Right ventricle myocardium inferior (tissue), 1 donor: Measurements from ENCODE around the gene TEKTIP1. TPM values are rescaled to one million over a fixed set of nuclear protein-coding genes. Genes with fewer than 3 reads are reported as not detected.
"Not testable (repeated sequence)": the region's sequence is repeated elsewhere in the genome, so short reads cannot be mapped to it uniquely, and the experiment has no call there.

Experiments
- ATAC-seq: fragments of 200-7000 bp; cut with Tn5 transposase; one replicate; pipeline ENCODE4 v1.9.1; 2020; ENCODE audit warnings: mild to moderate bottlenecking, moderate library complexity
- DNase-seq: peaks from one replicate; pipeline ENCODE4 v3.0.0; 2021; ENCODE audit errors: missing footprints
- intact Hi-C: fragments of 100-400 bp; cut with DNase I; formaldehyde crosslinking; loops from one replicate; pipeline ENCODE4 v1.11.0; 2022
- total RNA-seq: library from RNA; stranded (reverse); fragmentation: NEBNext Ultra II Directional; extraction: Animal tissue kit (Norgen Biotek cat#: 25700); gene quantifications from one replicate; pipeline ENCODE4 v1.2.1, GENCODE V29; 2021
- donor health status: DM: no; HTN: yes; CAD: no; lungs with severe emphysema.

Gene TEKTIP1
- total RNA-seq, 1 donor from 2014 or later, result not detected

DNA sequence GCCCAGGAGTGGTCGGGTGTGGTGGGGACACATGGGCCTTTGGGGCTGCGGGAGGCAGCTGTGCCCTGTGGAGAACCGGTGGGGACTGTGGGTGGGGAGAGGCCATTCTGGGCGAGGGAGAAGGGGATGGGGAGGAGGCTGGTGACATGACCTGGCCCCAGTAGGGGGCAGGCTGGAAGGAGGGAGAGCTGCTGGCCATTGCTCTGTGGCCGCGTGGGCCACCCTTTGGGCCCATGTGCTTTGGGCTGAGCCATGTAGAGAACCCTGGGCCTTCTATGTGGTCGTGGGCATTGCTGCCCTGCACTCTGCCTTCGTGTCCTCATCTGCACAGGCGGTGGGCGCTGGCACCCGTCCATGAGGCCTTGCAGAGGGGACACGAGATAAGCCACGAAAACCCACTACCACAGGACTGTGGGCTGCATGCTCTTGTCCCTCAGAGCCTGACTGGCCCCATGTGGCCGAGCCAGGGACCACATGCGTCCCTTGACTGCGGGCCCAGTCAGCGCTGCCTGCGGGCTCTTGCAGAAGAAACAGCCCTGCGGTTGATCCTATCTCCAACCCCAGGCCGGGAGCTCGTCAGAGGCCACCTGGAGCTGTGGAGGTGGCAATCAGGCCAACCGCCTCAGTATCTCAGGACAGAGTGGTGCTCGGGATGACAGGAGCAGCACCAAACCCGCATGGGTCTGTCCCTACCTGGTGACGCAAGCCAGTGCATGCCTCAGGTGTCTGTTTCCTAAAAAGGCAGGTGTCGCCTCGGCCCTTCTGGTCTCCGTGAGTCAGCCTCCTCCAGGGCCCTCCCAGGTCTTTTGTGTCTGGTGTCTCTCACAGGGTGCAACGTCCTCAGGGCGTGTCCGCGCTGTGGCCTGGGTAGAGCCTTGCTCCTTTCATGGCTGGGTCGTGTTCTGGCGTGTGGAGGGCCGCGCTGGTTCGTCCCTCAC, 18.5 kb upstream of the TEKTIP1 start:
- ATAC-seq (no peak), DNase-seq (no peak)
- intact Hi-C loops, result no loop called here

DNA sequence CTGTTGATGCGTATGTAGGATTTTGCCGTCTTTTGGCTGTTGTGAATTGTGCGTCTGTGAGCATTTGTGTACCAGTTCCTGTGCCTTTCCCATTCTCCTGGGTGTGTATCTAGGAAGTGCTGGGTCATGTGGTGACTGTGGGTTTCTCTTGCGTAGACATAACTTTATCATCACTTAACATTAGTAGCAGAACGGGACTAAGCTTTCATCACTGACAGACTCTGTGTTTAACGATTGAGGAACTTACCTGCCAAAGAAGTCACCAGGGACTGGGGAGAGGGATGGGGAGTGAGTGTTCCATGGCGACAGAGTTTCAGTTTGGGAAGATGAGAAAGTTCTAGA, 17.9 kb upstream of the TEKTIP1 start:
- ATAC-seq, result no peak
- no peak for DNase-seq
- intact Hi-C loops, result no loop called here

DNA sequence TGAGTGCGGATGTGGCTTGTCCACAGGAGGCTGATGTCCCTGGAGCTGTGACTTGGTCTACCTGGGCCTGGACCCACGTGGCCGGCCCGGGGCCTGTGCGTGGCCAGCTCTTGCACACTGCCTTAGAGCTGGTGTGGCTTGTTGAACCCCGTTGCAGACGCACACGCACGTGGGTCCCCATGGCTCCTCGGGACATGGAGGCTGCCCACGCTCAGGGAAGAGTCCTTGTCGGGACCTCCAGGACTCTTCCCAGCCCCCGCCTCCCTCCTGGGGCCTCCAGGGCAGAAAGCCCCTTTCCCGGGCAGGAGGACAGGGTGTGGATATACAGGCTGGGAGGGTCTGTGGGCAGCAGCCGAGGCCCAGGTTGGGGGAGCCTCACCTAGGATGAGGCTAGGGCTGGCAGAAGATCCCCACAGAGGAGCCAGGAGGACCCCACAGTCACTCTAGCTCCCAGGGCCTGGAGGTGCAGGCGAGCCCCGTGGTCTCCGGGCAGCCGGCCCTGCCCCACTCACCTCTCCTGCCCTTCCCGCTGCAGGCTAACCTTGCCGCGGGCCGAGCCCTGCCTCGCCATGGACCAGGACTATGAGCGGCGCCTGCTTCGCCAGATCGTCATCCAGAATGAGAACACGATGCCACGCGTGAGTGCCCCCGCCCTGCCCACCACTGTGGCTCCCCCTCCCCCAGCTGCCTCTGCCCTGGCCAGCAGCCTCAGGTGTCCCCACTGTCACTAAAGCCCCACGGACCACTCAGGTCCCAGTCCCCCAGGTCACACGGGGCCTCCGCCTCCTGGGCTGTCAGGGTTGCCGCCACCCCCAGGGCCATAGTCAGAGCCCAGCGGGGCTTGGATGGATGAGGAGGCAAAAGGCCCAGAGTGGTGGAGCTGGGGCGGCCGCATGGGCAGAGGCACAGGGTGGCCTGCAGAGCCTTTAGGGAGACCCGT, 16.3 kb upstream of the TEKTIP1 start:
- DNase-seq (no peak), ATAC-seq (no peak)
- intact Hi-C loops, result no loop called here

GRCh38 chr19:3523361-3524077, 15.5 kb upstream of the TEKTIP1 start:
- no peak for ATAC-seq
- no peak for DNase-seq
- intact Hi-C loops, result no loop called here

GRCh38 chr19:3524078-3524842, 14.7 kb upstream of the TEKTIP1 start:
- intact Hi-C loops, result no loop called here
- DNase-seq, result no peak
- ATAC-seq, result no peak

DNA sequence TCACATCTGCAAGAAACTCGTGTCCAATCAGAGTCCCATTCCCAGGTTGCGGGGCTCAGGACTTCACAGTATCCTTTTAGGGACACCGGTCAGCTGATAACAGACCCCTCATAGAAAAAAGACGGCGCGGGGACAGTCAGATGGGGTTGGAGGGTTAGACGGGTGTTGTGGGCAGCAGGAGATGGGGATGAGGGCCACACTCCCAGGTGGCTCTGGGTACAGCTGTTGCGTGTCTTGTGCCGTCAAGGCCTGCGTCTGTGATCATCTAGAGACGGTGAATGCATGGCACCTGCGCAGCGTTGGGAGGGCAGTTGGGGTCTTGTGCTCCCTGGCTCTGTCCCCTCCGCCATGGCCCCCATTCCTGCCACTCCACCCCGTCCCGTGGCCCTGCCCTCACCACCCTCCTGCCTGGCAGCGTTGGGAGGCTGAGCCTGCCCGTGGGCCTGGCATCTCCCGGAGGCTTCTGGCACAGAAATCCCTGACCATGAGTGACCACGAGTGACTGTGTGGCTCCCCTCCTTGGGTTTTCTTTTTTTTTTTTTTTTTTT, 14.0 kb upstream of the TEKTIP1 start:
- intact Hi-C loops, result no loop called here
- DNase-seq, result no peak
- no peak for ATAC-seq

GRCh38 chr19:3526507-3527237, 12.3 kb upstream of the TEKTIP1 start:
- intact Hi-C loops, result no loop called here
- ATAC-seq (no peak), DNase-seq (no peak)

- intact Hi-C loops, result no loop called here
- no peak for DNase-seq
- ATAC-seq, result no peak
Observed at GRCh38 chr19:3527238-3527910, 11.6 kb upstream of the TEKTIP1 start.

DNA sequence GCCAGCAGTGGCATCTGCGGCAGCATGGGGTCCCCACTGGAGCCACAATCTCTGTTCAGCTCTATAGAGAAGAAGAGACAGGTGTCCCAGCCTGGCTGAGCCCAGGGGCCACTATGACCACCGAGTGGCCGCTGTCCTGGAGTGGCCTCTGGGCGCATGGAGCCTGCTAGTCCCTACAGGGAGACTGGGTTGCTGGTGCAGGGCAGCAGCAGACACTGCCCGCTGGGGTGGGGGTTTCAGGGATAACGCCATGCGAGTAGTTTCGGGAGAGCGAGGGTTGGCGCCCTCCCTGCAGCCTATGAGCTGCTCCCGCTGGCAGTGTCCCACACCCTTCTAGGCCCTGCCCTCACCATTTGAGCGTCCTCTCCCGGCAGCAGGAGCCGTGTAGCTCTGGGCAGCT, 10.9 kb upstream of the TEKTIP1 start:
- no peak for DNase-seq
- no peak for ATAC-seq
- intact Hi-C loops, result no loop called here

DNA sequence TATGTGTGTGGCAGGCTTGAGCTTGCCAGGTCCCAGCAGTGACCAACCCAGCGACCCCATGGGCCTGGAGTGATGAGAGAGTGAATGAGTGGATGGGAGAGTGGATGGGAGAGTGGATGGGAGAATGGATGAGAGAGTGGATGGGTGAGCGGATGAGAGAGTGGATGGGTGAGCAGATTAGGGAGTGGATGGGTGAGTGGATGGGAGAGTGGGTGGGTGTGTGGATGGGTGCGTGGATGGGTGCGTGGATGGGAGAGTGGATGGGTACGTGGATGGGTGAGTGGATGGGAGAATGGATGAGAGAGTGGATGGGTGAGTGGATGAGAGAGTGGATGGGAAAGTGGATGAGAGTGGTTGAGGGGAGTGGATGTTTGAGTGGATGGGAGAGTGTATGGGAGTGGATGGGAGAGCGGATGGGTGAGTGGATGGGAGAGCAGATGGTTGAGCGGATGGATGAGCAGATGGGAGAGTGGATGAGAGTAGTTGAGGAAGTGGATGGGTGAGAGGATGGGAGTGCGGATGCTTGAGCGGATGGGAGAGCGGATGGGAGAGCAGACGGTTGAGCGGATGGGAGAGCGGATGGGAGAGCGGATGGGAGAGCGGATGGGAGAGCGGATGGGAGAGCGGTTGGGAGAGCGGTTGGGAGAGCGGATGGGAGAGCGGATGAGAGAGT, 10.3 kb upstream of the TEKTIP1 start:
- no peak for ATAC-seq

DNA sequence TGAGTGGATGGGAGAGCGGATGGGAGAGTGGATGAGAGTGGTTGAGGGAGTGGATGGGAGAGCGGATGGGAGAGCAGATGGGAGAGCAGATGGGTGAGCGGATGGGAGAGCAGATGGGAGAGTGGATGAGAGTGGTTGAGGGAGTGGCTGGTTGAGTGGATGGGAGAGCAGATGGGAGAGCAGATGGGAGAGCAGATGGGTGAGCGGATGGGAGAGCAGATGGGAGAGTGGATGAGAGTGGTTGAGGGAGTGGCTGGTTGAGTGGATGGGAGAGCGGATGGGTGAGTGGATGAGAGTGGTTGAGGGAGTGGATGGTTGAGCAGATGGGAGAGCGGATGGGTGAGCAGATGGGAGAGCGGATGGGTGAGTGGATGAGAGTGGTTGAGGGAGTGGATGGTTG, 9.7 kb upstream of the TEKTIP1 start:
- intact Hi-C loops, DNase-seq, ATAC-seq: not testable (repeated sequence)

More for the DNA sequence above, 10.3 kb upstream of the TEKTIP1 start:
- no peak for DNase-seq
- intact Hi-C loops, result no loop called here

GRCh38 chr19:3530389-3530788, 8.6 kb upstream of the TEKTIP1 start:
- intact Hi-C loops, result no loop called here
- ATAC-seq, result no peak
- DNase-seq, result no peak

GRCh38 chr19:3531716-3532115, 7.3 kb upstream of the TEKTIP1 start:
- ATAC-seq, result no peak
- intact Hi-C loops, result no loop called here

DNA sequence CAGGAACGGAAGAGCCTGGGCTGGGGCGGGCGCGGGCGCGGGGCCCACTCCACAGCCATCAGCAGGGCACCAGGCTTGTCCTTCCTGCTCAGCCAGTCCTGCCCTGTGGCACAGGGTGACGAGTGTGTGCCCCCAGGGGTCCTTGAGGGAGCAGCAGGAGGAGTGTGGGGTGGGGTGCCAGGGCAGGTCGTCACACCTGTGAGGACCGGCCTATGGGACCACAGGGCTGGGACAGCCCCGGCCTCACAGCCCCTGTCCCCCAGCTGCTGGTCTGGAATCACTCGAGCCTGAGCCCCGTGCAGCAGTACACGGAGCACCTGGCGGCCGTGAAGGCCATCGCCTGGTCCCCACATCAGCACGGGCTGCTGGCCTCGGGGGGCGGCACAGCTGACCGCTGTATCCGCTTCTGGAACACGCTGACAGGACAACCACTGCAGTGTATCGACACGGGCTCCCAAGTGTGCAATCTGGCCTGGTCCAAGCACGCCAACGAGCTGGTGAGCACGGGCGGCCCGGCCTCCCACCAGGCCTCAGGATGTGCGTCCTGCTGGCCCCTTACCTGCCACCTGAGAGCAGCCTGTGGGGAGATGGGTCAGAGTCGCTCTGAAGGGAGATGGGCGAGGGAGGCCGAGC, 6.7 kb upstream of the TEKTIP1 start:
- ATAC-seq, result no peak
- intact Hi-C loops, result no loop called here
- no peak for DNase-seq

More at GRCh38 chr19:3531716-3532115, 7.3 kb upstream of the TEKTIP1 start:
- no peak for DNase-seq

GRCh38 chr19:3533033-3533432, 5.9 kb upstream of the TEKTIP1 start:
- ATAC-seq (no peak), DNase-seq (no peak)
- intact Hi-C loops, result no loop called here
